Endometrial microvascular endothelial cells (primary cell): Measurements from ENCODE around the gene NFYC. TPM values are rescaled to one million over a fixed set of nuclear protein-coding genes. Genes with fewer than 3 reads are reported as not detected.

Source experiments
- in situ Hi-C: cut with HindIII; loops from 2 replicates; pipeline ENCODE4 v1.10.0; 2017; ENCODE audit warnings: low sequenced_read_pairs, low pct_unique_long_range_greater_than_20kb; ENCODE audit errors: inconsistent ontology term
- total RNA-seq: library from RNA; depleted of rRNA; stranded (reverse); fragments of >200 nt; gene quantifications from one replicate; pipeline ENCODE4 v1.2.3, GENCODE V29; 2015; ENCODE audit errors: inconsistent ontology term

Gene NFYC
- total RNA-seq, 1 donor from 2014 or later = 37.7 TPM

- in situ Hi-C loops = no loop called here
Observed at GRCh38 chr1:40786995-40787705, 95.6 kb downstream of the NFYC start.

GRCh38 chr1:40787737-40788560 is 96.4 kb downstream of the NFYC start:
- in situ Hi-C loops = no loop called here

GRCh38 chr1:40788561-40789341 is 97.2 kb downstream of the NFYC start:
- in situ Hi-C loops = no loop called here

- in situ Hi-C loops = no loop called here
Observed at GRCh38 chr1:40789342-40789598, 97.8 kb downstream of the NFYC start.

GRCh38 chr1:40789661-40790430 is 98.3 kb downstream of the NFYC start:
- in situ Hi-C loops = no loop called here

GRCh38 chr1:40792036-40792435 is 100.5 kb downstream of the NFYC start:
- in situ Hi-C loops = no loop called here

GRCh38 chr1:40793617-40794016 is 102.1 kb downstream of the NFYC start:
- in situ Hi-C loops = no loop called here

- in situ Hi-C loops = no loop called here
Observed at GRCh38 chr1:40794048-40794447, 102.5 kb downstream of the NFYC start.

GRCh38 chr1:40794974-40795715 is 103.6 kb downstream of the NFYC start:
- in situ Hi-C loops = no loop called here

- in situ Hi-C loops = no loop called here
Observed at GRCh38 chr1:40795811-40796586, 104.5 kb downstream of the NFYC start.

GRCh38 chr1:40796939-40797667 is 105.6 kb downstream of the NFYC start:
- in situ Hi-C loops = no loop called here

- in situ Hi-C loops = no loop called here
Observed at GRCh38 chr1:40797668-40798010, 106.1 kb downstream of the NFYC start.

GRCh38 chr1:40798366-40799281 is 107.1 kb downstream of the NFYC start:
- in situ Hi-C loops = no loop called here

- in situ Hi-C loops = no loop called here
Observed at GRCh38 chr1:40799351-40799867, 107.9 kb downstream of the NFYC start.

- in situ Hi-C loops = no loop called here
Observed at GRCh38 chr1:40801742-40802077, 110.2 kb downstream of the NFYC start.

- in situ Hi-C loops = no loop called here
Observed at GRCh38 chr1:40802078-40802741, 110.7 kb downstream of the NFYC start.
